K562 (cell line): ENCODE results near the gene CHAMP1. TPM values are rescaled to one million over a fixed set of nuclear protein-coding genes. Genes with fewer than 3 reads are reported as not detected.
A peak's percentile ranks its signal among the peaks of the same experiment; 100 is the strongest.

Experiments
- CREM ChIP-seq: IDR thresholded peaks from 2 replicates; pipeline ENCODE4 v1.6.1; 2014; ENCODE audit warnings: antibody characterized with exemption, low read depth
- ELK1 ChIP-seq: sonication (generic); formaldehyde crosslinking; IDR thresholded peaks from 2 replicates; pipeline ENCODE4 v1.8.1; 2022; ENCODE audit warnings: missing genetic modification reagents
- MEF2D ChIP-seq: conservative IDR thresholded peaks from 2 replicates; pipeline ENCODE4 v1.6.1; 2016; ENCODE audit warnings: low read depth, missing genetic modification characterization, missing compliant biosample characterization
- NCOA1 ChIP-seq: fragments of 450-650 bp; IDR thresholded peaks from 2 replicates; pipeline ENCODE4 v1.6.1; 2016; ENCODE audit warnings: low read depth
- NR2F6 ChIP-seq: fragments of 450-650 bp; formaldehyde crosslinking; IDR thresholded peaks from 2 replicates; pipeline ENCODE4 v1.4.0; 2020; ENCODE audit warnings: mild to moderate bottlenecking
- RHOXF2B ChIP-seq: fragments of 250-450 bp; sonication (Bioruptor Pico); conservative IDR thresholded peaks from 2 replicates; pipeline ENCODE4 v1.5.1; 2021
- SIRT6 ChIP-seq: IDR thresholded peaks from one replicate; pipeline ENCODE4 v1.6.1; 2012; ENCODE audit warnings: low read depth, mild to moderate bottlenecking, control low read depth, inconsistent platforms, low read length, moderate library complexity
- STAT5A ChIP-seq: IDR thresholded peaks from 2 replicates; pipeline ENCODE4 v1.6.1; 2012; ENCODE audit warnings: low read length, inconsistent platforms, borderline replicate concordance
- THRAP3 ChIP-seq: fragments of 450-650 bp; IDR thresholded peaks from 2 replicates; pipeline ENCODE4 v1.6.1; 2016; ENCODE audit warnings: mild to moderate bottlenecking, inconsistent platforms, borderline replicate concordance
- polyA plus RNA-seq, 8 experiments: library from polyadenylated mRNA; depleted of rRNA in 4 of 8; stranded (reverse) in 5 of 8; unstranded in 3 of 8; fragments of >200 nt; fragmentation: Nextera tagmentation in 2 of 8; fragmentation: Illumina TruSeq in 1 of 8; extraction: Ambion mirVana in 2 of 8; extraction: Trizol in 1 of 8; gene quantifications; 2 replicates each; pipeline versions ENCODE4 v1.2.1 to v1.2.3, GENCODE V29; 2011 to 2014; ENCODE audit warnings: inconsistent platforms in 1 of 8, missing spikeins in 1 of 8
- total RNA-seq, 7 experiments: library from RNA; depleted of rRNA in 6 of 7; stranded (reverse); fragments of >200 nt in 6 of 7; fragmentation: Illumina TruSeq in 2 of 7; extraction: Trizol in 2 of 7; gene quantifications; 2 replicates each; pipeline versions ENCODE4 v1.2.1 to v1.2.3, GENCODE V29; 2011 to 2021; ENCODE audit warnings: low replicate concordance in 1 of 7
- TF ChIP-seq, protein P1 (sequence below): fragments of 450-650 bp; IDR thresholded peaks from 2 replicates; pipeline ENCODE4 v1.7.1; 2018; ENCODE audit warnings: mild to moderate bottlenecking, low read depth; ENCODE audit not compliant: partially characterized antibody
- TF ChIP-seq, protein P2 (sequence below): IDR thresholded peaks from 3 replicates; pipeline ENCODE4 v1.6.1; 2011; ENCODE audit warnings: borderline replicate concordance, mild to moderate bottlenecking, moderate library complexity; ENCODE audit not compliant: insufficient read length; ENCODE audit errors: extremely low read depth
- TF ChIP-seq, protein P3 (sequence below): IDR thresholded peaks from 2 replicates; pipeline ENCODE4 v1.6.1; 2016; ENCODE audit warnings: missing genetic modification characterization, missing compliant biosample characterization
- TF ChIP-seq, protein P4 (sequence below): sonication (generic); formaldehyde crosslinking; IDR thresholded peaks from 2 replicates; pipeline ENCODE4 v1.8.0; 2022; ENCODE audit warnings: mild to moderate bottlenecking, missing genetic modification reagents

Gene CHAMP1
- total and polyA plus RNA-seq, 9 of the 15 experiments (the other 6 are each of a cell fraction or from before 2014, with no cell fraction given) = 0.70 to 40.6 (median 15.3) TPM

GRCh38 chr13:114313061-114313860, 1.0 kb upstream of the CHAMP1 start (continued):
- TF ChIP-seq, protein P1, sequence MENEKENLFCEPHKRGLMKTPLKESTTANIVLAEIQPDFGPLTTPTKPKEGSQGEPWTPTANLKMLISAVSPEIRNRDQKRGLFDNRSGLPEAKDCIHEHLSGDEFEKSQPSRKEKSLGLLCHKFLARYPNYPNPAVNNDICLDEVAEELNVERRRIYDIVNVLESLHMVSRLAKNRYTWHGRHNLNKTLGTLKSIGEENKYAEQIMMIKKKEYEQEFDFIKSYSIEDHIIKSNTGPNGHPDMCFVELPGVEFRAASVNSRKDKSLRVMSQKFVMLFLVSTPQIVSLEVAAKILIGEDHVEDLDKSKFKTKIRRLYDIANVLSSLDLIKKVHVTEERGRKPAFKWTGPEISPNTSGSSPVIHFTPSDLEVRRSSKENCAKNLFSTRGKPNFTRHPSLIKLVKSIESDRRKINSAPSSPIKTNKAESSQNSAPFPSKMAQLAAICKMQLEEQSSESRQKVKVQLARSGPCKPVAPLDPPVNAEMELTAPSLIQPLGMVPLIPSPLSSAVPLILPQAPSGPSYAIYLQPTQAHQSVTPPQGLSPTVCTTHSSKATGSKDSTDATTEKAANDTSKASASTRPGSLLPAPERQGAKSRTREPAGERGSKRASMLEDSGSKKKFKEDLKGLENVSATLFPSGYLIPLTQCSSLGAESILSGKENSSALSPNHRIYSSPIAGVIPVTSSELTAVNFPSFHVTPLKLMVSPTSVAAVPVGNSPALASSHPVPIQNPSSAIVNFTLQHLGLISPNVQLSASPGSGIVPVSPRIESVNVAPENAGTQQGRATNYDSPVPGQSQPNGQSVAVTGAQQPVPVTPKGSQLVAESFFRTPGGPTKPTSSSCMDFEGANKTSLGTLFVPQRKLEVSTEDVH = no peak
- no peak for TF ChIP-seq THRAP3
- TF ChIP-seq, protein P2, sequence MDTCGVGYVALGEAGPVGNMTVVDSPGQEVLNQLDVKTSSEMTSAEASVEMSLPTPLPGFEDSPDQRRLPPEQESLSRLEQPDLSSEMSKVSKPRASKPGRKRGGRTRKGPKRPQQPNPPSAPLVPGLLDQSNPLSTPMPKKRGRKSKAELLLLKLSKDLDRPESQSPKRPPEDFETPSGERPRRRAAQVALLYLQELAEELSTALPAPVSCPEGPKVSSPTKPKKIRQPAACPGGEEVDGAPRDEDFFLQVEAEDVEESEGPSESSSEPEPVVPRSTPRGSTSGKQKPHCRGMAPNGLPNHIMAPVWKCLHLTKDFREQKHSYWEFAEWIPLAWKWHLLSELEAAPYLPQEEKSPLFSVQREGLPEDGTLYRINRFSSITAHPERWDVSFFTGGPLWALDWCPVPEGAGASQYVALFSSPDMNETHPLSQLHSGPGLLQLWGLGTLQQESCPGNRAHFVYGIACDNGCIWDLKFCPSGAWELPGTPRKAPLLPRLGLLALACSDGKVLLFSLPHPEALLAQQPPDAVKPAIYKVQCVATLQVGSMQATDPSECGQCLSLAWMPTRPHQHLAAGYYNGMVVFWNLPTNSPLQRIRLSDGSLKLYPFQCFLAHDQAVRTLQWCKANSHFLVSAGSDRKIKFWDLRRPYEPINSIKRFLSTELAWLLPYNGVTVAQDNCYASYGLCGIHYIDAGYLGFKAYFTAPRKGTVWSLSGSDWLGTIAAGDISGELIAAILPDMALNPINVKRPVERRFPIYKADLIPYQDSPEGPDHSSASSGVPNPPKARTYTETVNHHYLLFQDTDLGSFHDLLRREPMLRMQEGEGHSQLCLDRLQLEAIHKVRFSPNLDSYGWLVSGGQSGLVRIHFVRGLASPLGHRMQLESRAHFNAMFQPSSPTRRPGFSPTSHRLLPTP = peak; percentile 31
- TF ChIP-seq, protein P3, sequence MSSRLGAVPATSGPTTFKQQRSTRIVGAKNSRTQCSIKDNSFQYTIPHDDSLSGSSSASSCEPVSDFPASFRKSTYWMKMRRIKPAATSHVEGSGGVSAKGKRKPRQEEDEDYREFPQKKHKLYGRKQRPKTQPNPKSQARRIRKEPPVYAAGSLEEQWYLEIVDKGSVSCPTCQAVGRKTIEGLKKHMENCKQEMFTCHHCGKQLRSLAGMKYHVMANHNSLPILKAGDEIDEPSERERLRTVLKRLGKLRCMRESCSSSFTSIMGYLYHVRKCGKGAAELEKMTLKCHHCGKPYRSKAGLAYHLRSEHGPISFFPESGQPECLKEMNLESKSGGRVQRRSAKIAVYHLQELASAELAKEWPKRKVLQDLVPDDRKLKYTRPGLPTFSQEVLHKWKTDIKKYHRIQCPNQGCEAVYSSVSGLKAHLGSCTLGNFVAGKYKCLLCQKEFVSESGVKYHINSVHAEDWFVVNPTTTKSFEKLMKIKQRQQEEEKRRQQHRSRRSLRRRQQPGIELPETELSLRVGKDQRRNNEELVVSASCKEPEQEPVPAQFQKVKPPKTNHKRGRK (tag) = no peak
- no peak for TF ChIP-seq ELK1 (CRISPR knock-in tag)
- no peak for TF ChIP-seq RHOXF2B (CRISPR knock-in tag)
- TF ChIP-seq NCOA1 = no peak
- TF ChIP-seq SIRT6 = no peak
- no peak for TF ChIP-seq MEF2D
- TF ChIP-seq, protein P4, sequence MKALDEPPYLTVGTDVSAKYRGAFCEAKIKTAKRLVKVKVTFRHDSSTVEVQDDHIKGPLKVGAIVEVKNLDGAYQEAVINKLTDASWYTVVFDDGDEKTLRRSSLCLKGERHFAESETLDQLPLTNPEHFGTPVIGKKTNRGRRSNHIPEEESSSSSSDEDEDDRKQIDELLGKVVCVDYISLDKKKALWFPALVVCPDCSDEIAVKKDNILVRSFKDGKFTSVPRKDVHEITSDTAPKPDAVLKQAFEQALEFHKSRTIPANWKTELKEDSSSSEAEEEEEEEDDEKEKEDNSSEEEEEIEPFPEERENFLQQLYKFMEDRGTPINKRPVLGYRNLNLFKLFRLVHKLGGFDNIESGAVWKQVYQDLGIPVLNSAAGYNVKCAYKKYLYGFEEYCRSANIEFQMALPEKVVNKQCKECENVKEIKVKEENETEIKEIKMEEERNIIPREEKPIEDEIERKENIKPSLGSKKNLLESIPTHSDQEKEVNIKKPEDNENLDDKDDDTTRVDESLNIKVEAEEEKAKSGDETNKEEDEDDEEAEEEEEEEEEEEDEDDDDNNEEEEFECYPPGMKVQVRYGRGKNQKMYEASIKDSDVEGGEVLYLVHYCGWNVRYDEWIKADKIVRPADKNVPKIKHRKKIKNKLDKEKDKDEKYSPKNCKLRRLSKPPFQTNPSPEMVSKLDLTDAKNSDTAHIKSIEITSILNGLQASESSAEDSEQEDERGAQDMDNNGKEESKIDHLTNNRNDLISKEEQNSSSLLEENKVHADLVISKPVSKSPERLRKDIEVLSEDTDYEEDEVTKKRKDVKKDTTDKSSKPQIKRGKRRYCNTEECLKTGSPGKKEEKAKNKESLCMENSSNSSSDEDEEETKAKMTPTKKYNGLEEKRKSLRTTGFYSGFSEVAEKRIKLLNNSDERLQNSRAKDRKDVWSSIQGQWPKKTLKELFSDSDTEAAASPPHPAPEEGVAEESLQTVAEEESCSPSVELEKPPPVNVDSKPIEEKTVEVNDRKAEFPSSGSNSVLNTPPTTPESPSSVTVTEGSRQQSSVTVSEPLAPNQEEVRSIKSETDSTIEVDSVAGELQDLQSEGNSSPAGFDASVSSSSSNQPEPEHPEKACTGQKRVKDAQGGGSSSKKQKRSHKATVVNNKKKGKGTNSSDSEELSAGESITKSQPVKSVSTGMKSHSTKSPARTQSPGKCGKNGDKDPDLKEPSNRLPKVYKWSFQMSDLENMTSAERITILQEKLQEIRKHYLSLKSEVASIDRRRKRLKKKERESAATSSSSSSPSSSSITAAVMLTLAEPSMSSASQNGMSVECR (CRISPR knock-in tag) = no peak
- no peak for TF ChIP-seq CREM
- TF ChIP-seq STAT5A = no peak
- no peak for TF ChIP-seq NR2F6 (CRISPR knock-in tag)
